Smooth muscle cell (in vitro differentiated cells): ENCODE data around the gene TRIL. TPM values are rescaled to one million over a fixed set of nuclear protein-coding genes. Genes with fewer than 3 reads are reported as not detected.

Source experiments
- DNase-seq: peaks from one replicate; lab custom pipeline; 2025; ENCODE audit not compliant: unreplicated experiment; lab: John Stamatoyannopoulos, UW
- H2AFZ ChIP-seq: fragments of 200-600 bp; sonication (generic); 2 replicates; pipeline ENCODE4 v1.6.0; 2016; ENCODE audit warnings: antibody characterized with exemption, low read depth, mild to moderate bottlenecking
- H3F3A ChIP-seq: fragments of 200-600 bp; sonication (generic); 2 replicates; pipeline ENCODE4 v1.6.0; 2017; ENCODE audit warnings: antibody characterized with exemption, low read depth
- H3K27ac ChIP-seq: fragments of 200-600 bp; sonication (generic); 2 replicates; pipeline ENCODE4 v1.5.1; 2016; ENCODE audit warnings: low read depth, mild to moderate bottlenecking
- H3K27me3 ChIP-seq: fragments of 200-600 bp; sonication (generic); 2 replicates; pipeline ENCODE4 v1.6.1; 2016; ENCODE audit warnings: low read depth, mild to moderate bottlenecking
- H3K36me3 ChIP-seq: fragments of 200-600 bp; sonication (generic); 2 replicates; pipeline ENCODE4 v1.5.1; 2016; ENCODE audit warnings: low read depth
- H3K4me1 ChIP-seq: fragments of 200-600 bp; sonication (generic); 2 replicates; pipeline ENCODE4 v1.5.1; 2016; ENCODE audit warnings: low read depth
- H3K4me2 ChIP-seq: fragments of 200-600 bp; sonication (generic); 2 replicates; pipeline ENCODE4 v1.6.0; 2016; ENCODE audit warnings: mild to moderate bottlenecking
- H3K4me3 ChIP-seq: fragments of 200-600 bp; sonication (generic); 2 replicates; pipeline ENCODE4 v1.5.1; 2016; ENCODE audit warnings: mild to moderate bottlenecking
- H3K79me2 ChIP-seq: fragments of 200-600 bp; sonication (generic); 2 replicates; pipeline ENCODE4 v1.6.0; 2016; ENCODE audit warnings: low read depth, mild to moderate bottlenecking
- H3K9ac ChIP-seq: fragments of 200-600 bp; sonication (generic); 2 replicates; pipeline ENCODE4 v1.6.0; 2016; ENCODE audit warnings: low read depth
- H3K9me3 ChIP-seq: fragments of 200-600 bp; sonication (generic); replicated peaks from 2 replicates; pipeline ENCODE4 v1.5.1; 2016; ENCODE audit warnings: low read depth
- H4K20me1 ChIP-seq: fragments of 200-600 bp; sonication (generic); 2 replicates; pipeline ENCODE4 v1.6.0; 2016; ENCODE audit warnings: low read depth
- CTCF ChIP-seq: fragments of 200-600 bp; sonication (generic); IDR thresholded peaks from 2 replicates; pipeline ENCODE4 v1.5.1; 2017; ENCODE audit warnings: borderline replicate concordance, mild to moderate bottlenecking, antibody characterized with exemption; ENCODE audit not compliant: insufficient read depth, poor library complexity, severe bottlenecking
- WGBS: methylation state at CpG from one replicate; pipeline ENCODE4 v1.1.7; 2016; ENCODE audit warnings: low lambda C conversion rate; 5-methylcytosine and 5-hydroxymethylcytosine counted together
- polyA plus RNA-seq: library from polyadenylated mRNA; unstranded; fragments of >200 nt; fragmentation: Nextera tagmentation; extraction: Ambion mirVana; gene quantifications from 2 replicates; pipeline ENCODE4 v1.2.1, GENCODE V29; 2016
- total RNA-seq: library from RNA; depleted of rRNA; stranded (reverse); fragments of >200 nt; gene quantifications from 2 replicates; pipeline ENCODE4 v1.2.3, GENCODE V29; 2014

Gene TRIL
- total and polyA plus RNA-seq, 2 experiments from 2014 or later = 11.0 to 11.1 TPM

- H3K27ac ChIP-seq = peak overlapping the region; percentile 28
Observed at GRCh38 chr7:28933846-28934320, 24.2 kb downstream of the TRIL start.

GRCh38 chr7:28931565-28931964 is 26.6 kb downstream of the TRIL start:
- H3K4me1 ChIP-seq = peaks cover 6% of the 10 kb centered on the region
- no peak for TF ChIP-seq CTCF
- no peak overlapping the region for H3K4me2 ChIP-seq
- H3K27me3 ChIP-seq = no peaks in the 10 kb centered on the region
- H3F3A ChIP-seq = no peaks in the 10 kb centered on the region
- H3K79me2 ChIP-seq = no peaks in the 10 kb centered on the region
- DNase-seq = no peak
- no peak overlapping the region for H3K4me3 ChIP-seq
- no peaks in the 10 kb centered on the region for H4K20me1 ChIP-seq
- no peaks in the 10 kb centered on the region for H3K9me3 ChIP-seq
- no peak overlapping the region for H3K27ac ChIP-seq
- H3K9ac ChIP-seq = no peak overlapping the region
- WGBS = 78% methylated on average over 3 of the region's 3 CpGs
- H2AFZ ChIP-seq = no peak overlapping the region
- no peaks in the 10 kb centered on the region for H3K36me3 ChIP-seq

More at GRCh38 chr7:28933846-28934320, 24.2 kb downstream of the TRIL start:
- Histone ChIP-seq H3K9ac (peak overlapping the region; percentile 76), H3K27me3 (no peaks in the 10 kb centered on the region), H3K79me2 (no peaks in the 10 kb centered on the region), H3K4me2 (peak overlapping the region; percentile 60), H3K36me3 (no peaks in the 10 kb centered on the region), H3K9me3 (no peaks in the 10 kb centered on the region), H2AFZ (no peak overlapping the region), H4K20me1 (no peaks in the 10 kb centered on the region), H3F3A (no peaks in the 10 kb centered on the region), H3K4me1 (peaks cover 6% of the 10 kb centered on the region), H3K4me3 (no peak overlapping the region)
- TF ChIP-seq CTCF = no peak
- no peak for DNase-seq
- 82% methylated on average over 2 of the region's 2 CpGs for WGBS

- WGBS = 10% methylated on average over 21 of the region's 22 CpGs
Observed at GRCh38 chr7:28926871-28927597, 31.1 kb downstream of the TRIL start.

More at GRCh38 chr7:28926871-28927597, 31.1 kb downstream of the TRIL start:
- Histone ChIP-seq H2AFZ (peak overlapping the region; percentile 90), H3F3A (no peaks in the 10 kb centered on the region), H3K27ac (no peak overlapping the region), H3K9ac (peak overlapping the region; percentile 21), H3K36me3 (no peaks in the 10 kb centered on the region), H3K4me1 (peaks cover 5% of the 10 kb centered on the region), H3K79me2 (no peaks in the 10 kb centered on the region), H3K4me3 (peak overlapping the region; percentile 56), H4K20me1 (no peaks in the 10 kb centered on the region), H3K27me3 (peaks cover 11% of the 10 kb centered on the region), H3K4me2 (peak overlapping the region; percentile 82), H3K9me3 (no peaks in the 10 kb centered on the region)
- DNase-seq = peak; percentile 9
- peak; percentile 90 for TF ChIP-seq CTCF
